Raji (cell line): Measurements from ENCODE around the gene RANBP9.

Source experiments
- POLR2A ChIP-seq: IDR thresholded peaks from 2 replicates; pipeline ENCODE4 v1.6.1; 2011; ENCODE audit warnings: low read depth, low read length, control low read depth; ENCODE audit not compliant: insufficient read depth

The RANBP9 gene

GRCh38 chr6:13716955-13717295 lies 5.3 kb upstream of the RANBP9 start:
- TF ChIP-seq POLR2A = no peak

GRCh38 chr6:13716225-13716954 lies 4.8 kb upstream of the RANBP9 start:
- no peak for TF ChIP-seq POLR2A

- TF ChIP-seq POLR2A = no peak
Observed at GRCh38 chr6:13715444-13715883, 3.8 kb upstream of the RANBP9 start.

GRCh38 chr6:13712599-13712898 lies 914 bp upstream of the RANBP9 start:
- TF ChIP-seq POLR2A = peak; percentile 27; the same call in 1 of the 2 replicates

- TF ChIP-seq POLR2A = no peak
Observed at GRCh38 chr6:13711324-13711732, 307 bp downstream of the RANBP9 start.

GRCh38 chr6:13710552-13711323 lies 897 bp downstream of the RANBP9 start:
- no peak for TF ChIP-seq POLR2A

- no peak; the same call in 1 of the 2 replicates for TF ChIP-seq POLR2A
Observed at GRCh38 chr6:13709689-13710551, 1.7 kb downstream of the RANBP9 start.

GRCh38 chr6:13708736-13709135 lies 2.9 kb downstream of the RANBP9 start:
- no peak for TF ChIP-seq POLR2A

GRCh38 chr6:13703496-13703895 lies 8.1 kb downstream of the RANBP9 start:
- TF ChIP-seq POLR2A = no peak

GRCh38 chr6:13702809-13703302 lies 8.8 kb downstream of the RANBP9 start:
- TF ChIP-seq POLR2A = no peak

- TF ChIP-seq POLR2A = no peak
Observed at GRCh38 chr6:13700232-13700631, 11.4 kb downstream of the RANBP9 start.

GRCh38 chr6:13698715-13699114 lies 12.9 kb downstream of the RANBP9 start:
- no peak for TF ChIP-seq POLR2A

GRCh38 chr6:13697857-13698256 lies 13.8 kb downstream of the RANBP9 start:
- no peak for TF ChIP-seq POLR2A

- no peak for TF ChIP-seq POLR2A
Observed at GRCh38 chr6:13696226-13696625, 15.4 kb downstream of the RANBP9 start.

- TF ChIP-seq POLR2A = no peak
Observed at GRCh38 chr6:13695252-13695651, 16.4 kb downstream of the RANBP9 start.
